CD4-positive, alpha-beta T cell treated with Interleukin-15 for 4 hours (primary cell): ENCODE results near the gene AMFR.
"Not testable (repeated sequence)": the region's sequence is repeated elsewhere in the genome, so short reads cannot be mapped to it uniquely, and the experiment has no call there.

Experiments used
- DNase-seq: peaks from one replicate; pipeline ENCODE4 v3.0.0-alpha.2; 2020; ENCODE audit warnings: low spot score

Gene AMFR

GRCh38 chr16:56388209-56388608 lies 37.1 kb downstream of the AMFR start:
- no peak for DNase-seq

GRCh38 chr16:56387396-56387795 lies 37.9 kb downstream of the AMFR start:
- DNase-seq, result no peak

GRCh38 chr16:56384074-56384721 lies 41.1 kb downstream of the AMFR start:
- no peak for DNase-seq

GRCh38 chr16:56382901-56383355 lies 42.4 kb downstream of the AMFR start:
- no peak for DNase-seq

- DNase-seq, result no peak
These were observed 42.9 kb downstream of the AMFR start for GRCh38 chr16:56382459-56382858.

GRCh38 chr16:56380778-56381485 lies 44.4 kb downstream of the AMFR start:
- not testable (repeated sequence) for DNase-seq

GRCh38 chr16:56379044-56379443 lies 46.3 kb downstream of the AMFR start:
- DNase-seq, result not testable (repeated sequence)

GRCh38 chr16:56375792-56376191 lies 49.6 kb downstream of the AMFR start:
- not testable (repeated sequence) for DNase-seq

GRCh38 chr16:56373003-56373402 lies 52.3 kb downstream of the AMFR start:
- DNase-seq, result no peak

- DNase-seq, result no peak
These were observed 53.2 kb downstream of the AMFR start for GRCh38 chr16:56372013-56372634.

- no peak for DNase-seq
These were observed 53.7 kb downstream of the AMFR start for GRCh38 chr16:56371660-56371937.

- no peak for DNase-seq
These were observed 54.3 kb downstream of the AMFR start for GRCh38 chr16:56370875-56371659.

GRCh38 chr16:56370185-56370874 lies 55.0 kb downstream of the AMFR start:
- DNase-seq, result no peak

- no peak for DNase-seq
These were observed 56.1 kb downstream of the AMFR start for GRCh38 chr16:56369202-56369601.

GRCh38 chr16:56368545-56368944 lies 56.8 kb downstream of the AMFR start:
- no peak for DNase-seq

- DNase-seq, result no peak
These were observed 57.6 kb downstream of the AMFR start for GRCh38 chr16:56367764-56368163.

GRCh38 chr16:56366945-56367344 lies 58.4 kb downstream of the AMFR start:
- DNase-seq, result no peak

- DNase-seq, result no peak
These were observed 59.8 kb downstream of the AMFR start for GRCh38 chr16:56365552-56365951.

GRCh38 chr16:56364865-56365264 lies 60.5 kb downstream of the AMFR start:
- no peak for DNase-seq

- no peak for DNase-seq
These were observed 61.4 kb downstream of the AMFR start for GRCh38 chr16:56363781-56364565.

- DNase-seq, result no peak
These were observed 62.1 kb downstream of the AMFR start for GRCh38 chr16:56363181-56363716.
